Measurements from ENCODE around the gene GPR21.

GPR21 gene

GRCh38 chr9:123033352-123033751 is at the start of gene GPR21:
GPR21 (plus strand) TSS chr9:123033667; CDS start chr9:123034567, 900 bp downstream.
- H4K20me1 ChIP-seq (ENCODE audit: low read depth, low read length), result no peaks in the 10 kb centered on the region
- H3K9ac ChIP-seq (ENCODE audit: low read length), result no peak within 1 kb of the TSS
- no peak within 1 kb of the TSS for H3K4me3 ChIP-seq (ENCODE audit: insufficient read depth, low read length, poor library complexity, severe bottlenecking)
- H3F3A ChIP-seq (ENCODE audit: insufficient read depth), result peaks cover 10% of the 10 kb centered on the region; the same call in 1 of the 2 replicates
- H3K4me2 ChIP-seq (ENCODE audit: low read depth, low read length, poor library complexity, severe bottlenecking), result no peak within 1 kb of the TSS
- peaks cover 12% of the 10 kb centered on the region; the same call in 1 of the 2 replicates for H3K36me3 ChIP-seq (ENCODE audit: low read length)
- no peak within 1 kb of the TSS for H3K27ac ChIP-seq (ENCODE audit: low read depth, low read length)
- no peaks in the 10 kb centered on the region for H3K9me3 ChIP-seq (ENCODE audit: insufficient read depth, low read length)
- H3K9me2 ChIP-seq (replicated peaks; ENCODE audit: insufficient read depth, low read length), result no peaks in the 10 kb centered on the region
- H2AFZ ChIP-seq (ENCODE audit: low read depth, low read length, severe bottlenecking), result no peak within 1 kb of the TSS
- no peaks in the 10 kb centered on the region for H3K27me3 ChIP-seq (ENCODE audit: low read length)
- TF ChIP-seq EZH2phosphoT487 (conservative IDR thresholded peaks at IDR 0.05; ENCODE audit: low read length) (no peak), CTCF (IDR thresholded peaks at IDR 0.05; ENCODE audit: insufficient read depth, low read length, poor library complexity, severe bottlenecking) (no peak)
- H3K79me2 ChIP-seq (ENCODE audit: insufficient read depth, low read length), result no peaks in the 10 kb centered on the region

GRCh38 chr9:122986010-122986409 is 47.5 kb upstream of the GPR21 start:
- Histone ChIP-seq H3K9me2 (replicated peaks; ENCODE audit: insufficient read depth, low read length) (no peaks in the 10 kb centered on the region), H3K4me2 (ENCODE audit: low read depth, low read length, poor library complexity, severe bottlenecking) (no peak overlapping the region), H4K20me1 (ENCODE audit: low read depth, low read length) (no peaks in the 10 kb centered on the region), H2AFZ (ENCODE audit: low read depth, low read length, severe bottlenecking) (no peak overlapping the region), H3K27me3 (ENCODE audit: low read length) (no peaks in the 10 kb centered on the region), H3K79me2 (ENCODE audit: insufficient read depth, low read length) (peaks cover 15% of the 10 kb centered on the region; the same call in 1 of the 2 replicates), H3K4me3 (ENCODE audit: insufficient read depth, low read length, poor library complexity, severe bottlenecking) (no peak overlapping the region), H3K27ac (ENCODE audit: low read depth, low read length) (no peak overlapping the region), H3K36me3 (ENCODE audit: low read length) (peaks cover 21% of the 10 kb centered on the region; the same call in 1 of the 2 replicates), H3K9ac (ENCODE audit: low read length) (no peak overlapping the region), H3K9me3 (ENCODE audit: insufficient read depth, low read length) (no peaks in the 10 kb centered on the region), H3F3A (ENCODE audit: insufficient read depth) (peaks cover 7% of the 10 kb centered on the region; the same call in 1 of the 2 replicates)
- TF ChIP-seq CTCF (IDR thresholded peaks at IDR 0.05; ENCODE audit: insufficient read depth, low read length, poor library complexity, severe bottlenecking) (no peak), EZH2phosphoT487 (conservative IDR thresholded peaks at IDR 0.05; ENCODE audit: low read length) (no peak)

DNA sequence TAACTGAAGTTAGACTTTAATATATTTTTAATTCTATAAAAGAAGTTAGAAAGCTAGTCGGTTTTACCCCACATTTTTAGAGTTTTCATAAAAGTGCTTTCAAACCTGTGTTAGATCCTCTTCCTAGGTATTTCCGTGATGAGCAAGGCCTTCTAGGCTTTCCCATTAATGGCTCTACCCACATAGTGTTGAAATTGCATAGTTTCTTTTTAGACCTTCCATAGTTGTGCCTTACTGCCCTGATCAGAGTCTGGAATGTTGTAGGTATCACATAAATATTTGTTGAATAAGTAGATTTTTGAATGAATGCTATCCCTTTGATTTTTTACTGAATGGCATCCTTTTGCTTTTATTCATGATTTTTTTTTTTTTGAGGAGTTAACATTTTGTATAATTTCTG is 45.3 kb upstream of the GPR21 start:
- TF ChIP-seq EZH2phosphoT487 (conservative IDR thresholded peaks at IDR 0.05; ENCODE audit: low read length) (no peak), CTCF (IDR thresholded peaks at IDR 0.05; ENCODE audit: insufficient read depth, low read length, poor library complexity, severe bottlenecking) (no peak)
- H3K4me2 ChIP-seq (ENCODE audit: low read depth, low read length, poor library complexity, severe bottlenecking), result no peak overlapping the region
- no peaks in the 10 kb centered on the region for H4K20me1 ChIP-seq (ENCODE audit: low read depth, low read length)
- no peaks in the 10 kb centered on the region; the same call in 1 of the 2 replicates for H3K79me2 ChIP-seq (ENCODE audit: insufficient read depth, low read length)
- no peaks in the 10 kb centered on the region for H3K27me3 ChIP-seq (ENCODE audit: low read length)
- H3K36me3 ChIP-seq (ENCODE audit: low read length), result peaks cover 30% of the 10 kb centered on the region
- peaks cover 9% of the 10 kb centered on the region; the same call in 1 of the 2 replicates for H3F3A ChIP-seq (ENCODE audit: insufficient read depth)
- H3K27ac ChIP-seq (ENCODE audit: low read depth, low read length), result no peak overlapping the region
- H3K9me2 ChIP-seq (replicated peaks; ENCODE audit: insufficient read depth, low read length), result no peaks in the 10 kb centered on the region
- no peaks in the 10 kb centered on the region for H3K9me3 ChIP-seq (ENCODE audit: insufficient read depth, low read length)
- H2AFZ ChIP-seq (ENCODE audit: low read depth, low read length, severe bottlenecking), result no peak overlapping the region
- H3K9ac ChIP-seq (ENCODE audit: low read length), result no peak overlapping the region
- no peak overlapping the region for H3K4me3 ChIP-seq (ENCODE audit: insufficient read depth, low read length, poor library complexity, severe bottlenecking)
